HG03135 (cell line): ENCODE measurements around the gene REPIN1.

Experiments
- ATAC-seq: cut with Tn5 transposase; IDR thresholded peaks from one replicate; pipeline ENCODE4 v1.9.1; 2021; ENCODE audit warnings: mild to moderate bottlenecking, moderate library complexity; ENCODE audit not compliant: unreplicated experiment

REPIN1 gene

DNA sequence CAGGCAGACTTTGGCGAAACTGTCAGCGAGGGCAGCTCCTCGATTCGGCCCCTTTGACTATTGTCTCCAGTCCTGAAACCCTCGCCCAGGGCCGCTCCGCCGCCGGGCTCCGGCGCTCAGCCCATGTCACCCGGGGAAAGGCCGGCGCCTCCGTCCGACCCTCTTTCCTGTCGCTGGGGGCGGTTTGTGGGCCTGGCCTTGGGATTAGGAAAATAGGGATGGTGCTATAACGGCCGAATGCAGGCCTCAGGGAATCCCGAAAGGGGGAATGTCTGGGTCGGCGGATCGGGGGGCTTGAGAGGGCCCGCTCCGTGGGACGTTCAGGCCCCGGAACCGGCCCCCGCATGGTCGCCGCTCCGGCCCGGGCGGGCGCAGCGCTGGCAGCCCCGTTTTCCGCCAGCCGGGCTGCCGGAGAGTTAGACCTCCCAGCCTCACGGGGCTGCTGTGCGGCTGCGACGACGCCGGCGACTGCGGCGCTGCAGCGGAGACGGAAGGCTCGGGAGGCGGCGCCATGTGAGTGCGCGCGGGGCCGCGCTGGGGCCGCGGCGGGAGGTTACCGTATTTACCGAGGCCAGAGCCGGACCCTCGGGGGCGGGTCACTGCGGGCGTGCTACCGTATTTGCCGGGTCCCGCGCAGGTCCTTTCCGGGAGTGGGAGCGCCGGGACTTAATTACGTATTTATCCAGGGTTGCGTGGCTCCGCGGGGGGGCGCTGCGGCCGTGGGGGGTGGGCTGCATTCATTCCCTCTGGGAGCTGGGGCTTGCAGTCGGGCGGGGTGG is 36.4 kb downstream of the REPIN1 start:
- ATAC-seq, result peak; percentile 43

- no peak for ATAC-seq
Observed at GRCh38 chr7:150405584-150406311, 37.1 kb downstream of the REPIN1 start.

- no peak for ATAC-seq
Observed at GRCh38 chr7:150406312-150406566, 37.6 kb downstream of the REPIN1 start.

DNA sequence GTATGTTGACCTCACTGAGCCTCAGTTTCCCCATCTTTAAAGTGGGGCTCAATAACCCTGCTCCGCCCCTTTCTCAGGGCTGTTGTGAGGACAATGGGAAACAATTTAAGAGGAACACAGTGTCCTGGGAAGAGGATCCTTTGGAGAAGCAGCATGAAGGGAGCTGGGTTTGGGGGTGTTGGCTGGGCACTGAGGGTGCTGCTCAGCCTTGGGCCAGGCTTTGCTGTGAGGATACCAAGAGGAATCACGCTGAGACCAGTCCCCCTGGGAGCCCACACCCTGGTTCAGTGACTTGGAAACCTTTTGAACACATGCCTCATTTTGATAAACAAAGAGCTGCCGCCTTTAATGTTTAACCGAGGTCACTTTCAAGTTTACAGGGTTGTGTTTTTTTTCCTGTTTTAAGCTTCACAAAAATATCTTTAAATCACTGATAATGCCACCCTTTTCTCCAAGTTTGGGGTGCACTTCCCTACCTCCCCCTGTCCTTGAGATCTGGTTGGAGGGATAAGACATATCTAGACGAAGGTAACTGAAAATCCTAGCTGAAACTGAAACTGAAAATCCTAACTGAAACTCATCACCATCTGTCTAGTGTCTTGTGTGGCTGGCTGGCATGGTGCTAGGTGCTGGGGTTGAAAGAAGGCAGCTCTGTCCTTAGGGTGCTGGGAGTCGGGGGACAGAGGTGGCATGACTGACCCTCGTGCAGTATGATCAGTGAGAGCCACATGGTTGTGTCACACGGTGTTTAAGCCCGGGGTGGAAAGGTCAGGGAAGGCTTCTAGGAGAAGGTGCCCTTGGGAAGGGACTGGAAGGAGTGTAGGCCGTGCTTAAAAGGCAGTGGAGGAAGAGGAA is 38.2 kb downstream of the REPIN1 start:
- peak; percentile 53 for ATAC-seq

GRCh38 chr7:150407588-150408392 is 39.2 kb downstream of the REPIN1 start:
- no peak for ATAC-seq

DNA sequence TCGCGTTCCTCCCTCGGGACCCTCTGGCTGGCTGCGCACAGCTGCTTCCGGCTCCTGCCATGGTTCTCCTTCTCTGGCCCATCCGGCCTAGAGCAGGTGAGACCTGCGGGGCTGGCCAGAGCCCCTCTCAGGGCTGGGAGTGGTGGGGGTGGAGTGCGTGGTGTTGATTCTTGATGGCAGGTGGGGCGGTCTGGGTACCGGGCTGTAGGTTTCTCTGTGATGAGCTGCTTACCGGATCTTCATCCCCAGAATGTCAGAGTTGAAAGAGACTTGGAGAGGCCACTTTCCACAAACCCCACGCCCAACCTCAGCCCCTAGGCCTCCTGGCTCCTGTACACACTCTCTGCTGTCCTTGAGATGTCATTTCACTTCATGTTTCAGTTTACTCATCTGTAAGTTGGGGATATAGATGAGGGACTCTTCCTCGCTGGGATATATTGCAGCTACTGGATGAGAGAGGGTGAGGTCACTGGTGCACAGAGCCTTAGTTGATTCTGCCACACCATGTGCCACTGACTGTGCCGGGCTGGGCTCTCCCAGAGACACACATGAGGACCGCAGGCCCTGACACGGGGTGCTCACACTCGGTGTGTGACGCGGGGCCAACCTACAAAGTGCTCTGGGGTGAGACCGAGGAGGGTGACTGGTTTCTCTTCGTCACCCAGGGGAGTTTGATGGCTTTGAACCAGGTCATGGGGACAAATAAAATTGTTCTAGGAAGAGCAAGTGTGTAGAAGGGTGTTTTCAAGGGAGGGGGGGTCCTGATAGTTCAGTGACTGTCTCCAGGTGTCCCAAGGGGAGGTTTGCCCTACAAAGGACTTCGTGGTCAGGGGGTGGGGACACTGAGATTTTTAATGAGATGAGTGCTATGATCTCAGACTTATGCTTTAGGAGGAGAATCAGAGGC is 40.0 kb downstream of the REPIN1 start:
- peak; percentile 31 for ATAC-seq

GRCh38 chr7:150409300-150410030 is 40.8 kb downstream of the REPIN1 start:
- ATAC-seq, result no peak

DNA sequence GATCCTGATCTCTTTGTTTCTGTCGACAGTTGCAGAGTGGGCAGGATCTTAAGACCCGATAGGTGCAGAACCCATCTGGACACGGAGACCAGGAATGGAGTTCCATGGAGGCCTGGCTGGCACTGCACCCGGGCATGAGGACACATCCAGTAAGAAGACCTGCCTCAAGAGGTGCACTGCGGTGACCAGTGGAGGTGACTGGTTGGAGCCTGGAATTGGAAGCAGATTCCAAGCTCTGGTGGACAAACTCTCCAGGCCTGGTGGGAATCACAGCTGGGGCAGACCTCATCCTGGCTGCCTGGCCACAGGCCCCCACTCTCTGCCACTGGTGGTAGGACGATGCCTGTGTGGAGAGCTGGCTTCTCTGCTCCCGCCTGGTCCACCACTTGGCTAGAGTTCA is 41.5 kb downstream of the REPIN1 start:
- no peak for ATAC-seq

DNA sequence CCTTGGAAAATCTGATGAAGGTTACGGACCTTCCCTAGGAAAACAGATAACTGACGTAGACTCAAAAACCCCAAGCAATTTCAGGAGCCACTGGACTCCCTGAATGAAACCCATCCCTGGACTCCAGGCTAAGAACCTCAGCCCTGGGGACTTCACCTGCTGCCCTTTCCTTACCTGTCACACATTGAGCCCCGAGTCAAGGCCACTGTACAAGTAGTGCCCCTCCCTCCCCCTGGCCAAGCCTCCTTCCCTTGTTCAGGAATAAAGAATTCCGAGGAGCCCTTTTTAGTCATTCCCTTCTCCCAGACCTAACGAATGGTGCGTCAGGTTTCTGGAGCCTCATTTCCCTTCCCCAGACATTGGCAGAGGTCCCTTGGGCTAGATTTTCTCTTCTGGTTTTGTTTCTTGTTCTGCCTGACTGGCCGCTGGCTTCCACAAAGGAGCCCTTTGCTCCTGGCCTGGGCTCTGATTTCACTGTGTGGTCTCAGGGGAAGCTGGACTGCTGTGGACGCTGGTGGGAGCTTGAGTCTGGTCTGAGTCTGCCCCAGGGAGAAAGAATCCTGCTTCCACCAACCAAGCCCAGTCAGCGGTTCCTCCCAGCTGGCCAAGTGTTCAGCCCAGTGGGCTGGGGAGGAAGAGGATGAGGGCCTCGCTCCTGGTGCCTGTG is 42.2 kb downstream of the REPIN1 start:
- no peak for ATAC-seq

- ATAC-seq, result no peak
Observed at GRCh38 chr7:150411606-150412005, 43.0 kb downstream of the REPIN1 start.

DNA sequence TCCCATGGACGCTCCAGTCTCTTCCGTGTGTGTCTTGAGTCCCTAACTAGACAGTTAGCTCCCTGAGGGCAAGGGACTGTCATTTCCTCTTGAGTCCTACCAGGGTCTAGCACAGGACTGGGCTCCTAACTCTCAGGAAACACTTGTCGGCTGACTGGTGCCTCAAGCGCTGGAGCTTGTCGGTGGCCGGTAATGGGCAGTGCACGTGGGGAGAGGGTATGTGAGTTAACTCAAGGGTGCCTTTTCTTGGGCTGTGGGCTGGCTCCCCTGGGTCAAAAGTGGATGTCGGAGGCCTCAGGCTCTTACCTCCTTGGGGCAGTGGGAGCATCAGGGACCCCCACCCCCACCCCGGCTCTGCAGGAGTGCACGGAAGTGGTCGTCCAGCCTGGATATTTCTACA is 43.4 kb downstream of the REPIN1 start:
- no peak for ATAC-seq

- no peak for ATAC-seq
Observed at GRCh38 chr7:150412518-150413488, 44.2 kb downstream of the REPIN1 start.

DNA sequence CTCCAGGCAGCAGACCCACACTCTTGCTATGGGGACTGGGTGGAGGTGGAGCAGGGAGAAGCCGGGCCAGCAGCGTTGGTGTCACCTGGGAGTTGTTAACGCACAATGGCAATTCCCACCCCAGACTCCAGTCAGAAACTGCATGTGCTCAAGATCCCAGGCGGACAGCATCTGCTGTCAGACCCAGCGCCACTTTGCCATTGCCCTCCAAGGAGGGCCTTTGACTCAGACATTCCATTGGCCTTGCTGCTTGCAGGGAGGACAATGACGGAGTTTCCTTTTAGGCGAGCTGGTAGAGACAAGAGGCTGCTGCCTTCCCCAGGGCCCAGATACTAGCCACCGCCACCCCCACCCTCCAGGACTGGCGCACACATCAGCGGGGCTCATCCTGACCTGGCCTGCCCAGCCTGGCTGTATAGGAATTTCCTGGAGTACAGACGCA is 45.0 kb downstream of the REPIN1 start:
- ATAC-seq, result no peak

DNA sequence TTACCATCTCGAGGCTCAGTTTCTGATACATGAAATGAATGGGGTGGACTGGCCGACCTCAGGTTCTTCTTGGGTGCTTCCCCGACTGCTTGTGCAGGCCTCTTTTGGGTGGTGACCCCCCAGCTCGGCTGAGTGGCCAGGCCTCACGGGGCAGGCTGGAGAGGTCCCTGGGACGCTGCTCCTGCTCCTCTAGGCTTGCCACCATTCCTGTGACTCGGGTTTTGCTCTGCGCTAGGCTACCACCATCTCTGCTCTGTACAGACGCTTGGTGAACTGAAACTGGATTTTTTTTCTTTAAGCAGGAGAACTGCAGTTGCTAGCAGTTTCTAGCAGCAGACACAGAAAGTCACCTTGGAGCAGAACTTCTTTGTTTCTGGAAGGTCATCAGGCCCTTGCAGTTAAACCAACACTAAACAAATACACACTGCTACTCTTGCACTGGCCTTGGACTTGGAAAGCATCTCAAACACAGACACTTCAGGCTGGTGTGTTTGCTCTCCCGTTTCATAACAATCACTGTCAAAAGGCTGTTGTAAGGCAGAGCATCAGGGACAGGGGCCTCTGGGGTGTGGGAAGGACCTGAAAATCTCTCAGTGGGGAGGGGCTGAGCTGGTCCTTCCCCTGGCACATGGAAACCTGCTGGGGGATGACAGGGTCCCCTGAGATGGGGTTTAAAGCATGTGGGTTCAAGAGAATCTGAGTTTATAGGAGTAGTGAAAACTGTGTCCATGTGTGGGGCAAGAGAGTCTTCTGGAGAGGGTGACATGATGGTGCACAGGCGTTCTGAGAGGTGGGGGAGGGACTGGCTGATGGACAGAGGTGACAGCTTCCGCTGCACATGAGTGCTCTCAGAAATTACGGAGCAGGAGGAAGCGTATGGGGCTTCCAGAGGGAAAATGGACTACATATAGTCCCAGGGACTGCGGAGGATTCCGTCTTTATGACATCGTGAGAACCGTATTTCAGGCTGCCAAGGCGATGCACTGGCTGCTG is 46.8 kb downstream of the REPIN1 start:
- ATAC-seq, result no peak

GRCh38 chr7:150417239-150417638 is 48.6 kb downstream of the REPIN1 start:
- no peak for ATAC-seq

- no peak for ATAC-seq
Observed at GRCh38 chr7:150417863-150418262, 49.2 kb downstream of the REPIN1 start.
